GM21360 (cell line): ENCODE measurements around the gene SCRT2.
"Not testable (repeated sequence)": the region's sequence is repeated elsewhere in the genome, so short reads cannot be mapped to it uniquely, and the experiment has no call there.

ENCODE experiments used
- ATAC-seq: cut with Tn5 transposase; IDR thresholded peaks from one replicate; pipeline ENCODE4 v1.9.1; 2021; ENCODE audit warnings: mild to moderate bottlenecking, moderate library complexity; ENCODE audit not compliant: unreplicated experiment

SCRT2 gene

GRCh38 chr20:701401-702129 is 26.0 kb upstream of the SCRT2 start:
- ATAC-seq, result no peak

- ATAC-seq, result no peak
Measured at GRCh38 chr20:699811-700338, 24.3 kb upstream of the SCRT2 start.

- no peak for ATAC-seq
Measured at GRCh38 chr20:699342-699741, 23.7 kb upstream of the SCRT2 start.

- ATAC-seq, result no peak
Measured at GRCh38 chr20:698276-698675, 22.7 kb upstream of the SCRT2 start.

GRCh38 chr20:697826-698225 is 22.2 kb upstream of the SCRT2 start:
- no peak for ATAC-seq

GRCh38 chr20:695165-695866 is 19.7 kb upstream of the SCRT2 start:
- no peak for ATAC-seq

GRCh38 chr20:694496-694895 is 18.9 kb upstream of the SCRT2 start:
- no peak for ATAC-seq

GRCh38 chr20:693786-694185 is 18.2 kb upstream of the SCRT2 start:
- ATAC-seq, result not testable (repeated sequence)

- no peak for ATAC-seq
Measured at GRCh38 chr20:692044-692443, 16.4 kb upstream of the SCRT2 start.

GRCh38 chr20:689947-690346 is 14.3 kb upstream of the SCRT2 start:
- ATAC-seq, result no peak

- no peak for ATAC-seq
Measured at GRCh38 chr20:689348-689747, 13.7 kb upstream of the SCRT2 start.

GRCh38 chr20:688809-689212 is 13.2 kb upstream of the SCRT2 start:
- no peak for ATAC-seq

GRCh38 chr20:687468-688203 is 12.0 kb upstream of the SCRT2 start:
- ATAC-seq, result no peak

- no peak for ATAC-seq
Measured at GRCh38 chr20:684676-685319, 9.2 kb upstream of the SCRT2 start.

- no peak for ATAC-seq
Measured at GRCh38 chr20:682123-682522, 6.5 kb upstream of the SCRT2 start.

- ATAC-seq, result no peak
Measured at GRCh38 chr20:680638-681187, 5.1 kb upstream of the SCRT2 start.

- no peak for ATAC-seq
Measured at GRCh38 chr20:677957-678356, 2.4 kb upstream of the SCRT2 start.

- ATAC-seq, result no peak
Measured at GRCh38 chr20:676967-677366, 1.4 kb upstream of the SCRT2 start.

GRCh38 chr20:676315-676937 is 824 bp upstream of the SCRT2 start:
- ATAC-seq, result no peak

GRCh38 chr20:675033-675452 is 559 bp downstream of the SCRT2 start:
- ATAC-seq, result no peak
